Choroid plexus epithelial cell (primary cell): ENCODE data around the gene KIAA0232.
A peak's percentile ranks its signal among the peaks of the same experiment; 100 is the strongest.

Experiments
- DNase-seq: peaks from one replicate; pipeline ENCODE4 v3.0.0-alpha.2; 2010; ENCODE audit warnings: low read depth
- H3K4me3 ChIP-seq: 2 replicates; pipeline ENCODE4 v1.5.1; 2011; ENCODE audit warnings: low read depth, mild to moderate bottlenecking, control low read depth, low read length, moderate library complexity
- TF ChIP-seq, protein P1 (sequence below): conservative IDR thresholded peaks from 2 replicates; pipeline ENCODE4 v1.5.1; 2011; ENCODE audit warnings: low read depth, mild to moderate bottlenecking, control low read depth, inconsistent platforms, low read length, moderate library complexity

KIAA0232 gene, protein sequence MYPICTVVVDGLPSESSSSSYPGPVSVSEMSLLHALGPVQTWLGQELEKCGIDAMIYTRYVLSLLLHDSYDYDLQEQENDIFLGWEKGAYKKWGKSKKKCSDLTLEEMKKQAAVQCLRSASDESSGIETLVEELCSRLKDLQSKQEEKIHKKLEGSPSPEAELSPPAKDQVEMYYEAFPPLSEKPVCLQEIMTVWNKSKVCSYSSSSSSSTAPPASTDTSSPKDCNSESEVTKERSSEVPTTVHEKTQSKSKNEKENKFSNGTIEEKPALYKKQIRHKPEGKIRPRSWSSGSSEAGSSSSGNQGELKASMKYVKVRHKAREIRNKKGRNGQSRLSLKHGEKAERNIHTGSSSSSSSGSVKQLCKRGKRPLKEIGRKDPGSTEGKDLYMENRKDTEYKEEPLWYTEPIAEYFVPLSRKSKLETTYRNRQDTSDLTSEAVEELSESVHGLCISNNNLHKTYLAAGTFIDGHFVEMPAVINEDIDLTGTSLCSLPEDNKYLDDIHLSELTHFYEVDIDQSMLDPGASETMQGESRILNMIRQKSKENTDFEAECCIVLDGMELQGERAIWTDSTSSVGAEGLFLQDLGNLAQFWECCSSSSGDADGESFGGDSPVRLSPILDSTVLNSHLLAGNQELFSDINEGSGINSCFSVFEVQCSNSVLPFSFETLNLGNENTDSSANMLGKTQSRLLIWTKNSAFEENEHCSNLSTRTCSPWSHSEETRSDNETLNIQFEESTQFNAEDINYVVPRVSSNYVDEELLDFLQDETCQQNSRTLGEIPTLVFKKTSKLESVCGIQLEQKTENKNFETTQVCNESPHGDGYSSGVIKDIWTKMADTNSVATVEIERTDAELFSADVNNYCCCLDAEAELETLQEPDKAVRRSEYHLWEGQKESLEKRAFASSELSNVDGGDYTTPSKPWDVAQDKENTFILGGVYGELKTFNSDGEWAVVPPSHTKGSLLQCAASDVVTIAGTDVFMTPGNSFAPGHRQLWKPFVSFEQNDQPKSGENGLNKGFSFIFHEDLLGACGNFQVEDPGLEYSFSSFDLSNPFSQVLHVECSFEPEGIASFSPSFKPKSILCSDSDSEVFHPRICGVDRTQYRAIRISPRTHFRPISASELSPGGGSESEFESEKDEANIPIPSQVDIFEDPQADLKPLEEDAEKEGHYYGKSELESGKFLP (N-terminal part only)

GRCh38 chr4:6782147-6782845 lies at the start of gene KIAA0232:
KIAA0232 (plus strand) TSS chr4:6782727; CDS start chr4:6824454, 41,727 bp downstream.
- peak; percentile 97 for DNase-seq
- TF ChIP-seq, protein P1, sequence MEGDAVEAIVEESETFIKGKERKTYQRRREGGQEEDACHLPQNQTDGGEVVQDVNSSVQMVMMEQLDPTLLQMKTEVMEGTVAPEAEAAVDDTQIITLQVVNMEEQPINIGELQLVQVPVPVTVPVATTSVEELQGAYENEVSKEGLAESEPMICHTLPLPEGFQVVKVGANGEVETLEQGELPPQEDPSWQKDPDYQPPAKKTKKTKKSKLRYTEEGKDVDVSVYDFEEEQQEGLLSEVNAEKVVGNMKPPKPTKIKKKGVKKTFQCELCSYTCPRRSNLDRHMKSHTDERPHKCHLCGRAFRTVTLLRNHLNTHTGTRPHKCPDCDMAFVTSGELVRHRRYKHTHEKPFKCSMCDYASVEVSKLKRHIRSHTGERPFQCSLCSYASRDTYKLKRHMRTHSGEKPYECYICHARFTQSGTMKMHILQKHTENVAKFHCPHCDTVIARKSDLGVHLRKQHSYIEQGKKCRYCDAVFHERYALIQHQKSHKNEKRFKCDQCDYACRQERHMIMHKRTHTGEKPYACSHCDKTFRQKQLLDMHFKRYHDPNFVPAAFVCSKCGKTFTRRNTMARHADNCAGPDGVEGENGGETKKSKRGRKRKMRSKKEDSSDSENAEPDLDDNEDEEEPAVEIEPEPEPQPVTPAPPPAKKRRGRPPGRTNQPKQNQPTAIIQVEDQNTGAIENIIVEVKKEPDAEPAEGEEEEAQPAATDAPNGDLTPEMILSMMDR, result no peak
- H3K4me3 ChIP-seq, result peak within 1 kb of the TSS; percentile 91

- no peak overlapping the region for H3K4me3 ChIP-seq
- DNase-seq, result no peak
- TF ChIP-seq, protein P1, result no peak
Observed at GRCh38 chr4:6733358-6734164, 49.0 kb upstream of the KIAA0232 start.

DNA sequence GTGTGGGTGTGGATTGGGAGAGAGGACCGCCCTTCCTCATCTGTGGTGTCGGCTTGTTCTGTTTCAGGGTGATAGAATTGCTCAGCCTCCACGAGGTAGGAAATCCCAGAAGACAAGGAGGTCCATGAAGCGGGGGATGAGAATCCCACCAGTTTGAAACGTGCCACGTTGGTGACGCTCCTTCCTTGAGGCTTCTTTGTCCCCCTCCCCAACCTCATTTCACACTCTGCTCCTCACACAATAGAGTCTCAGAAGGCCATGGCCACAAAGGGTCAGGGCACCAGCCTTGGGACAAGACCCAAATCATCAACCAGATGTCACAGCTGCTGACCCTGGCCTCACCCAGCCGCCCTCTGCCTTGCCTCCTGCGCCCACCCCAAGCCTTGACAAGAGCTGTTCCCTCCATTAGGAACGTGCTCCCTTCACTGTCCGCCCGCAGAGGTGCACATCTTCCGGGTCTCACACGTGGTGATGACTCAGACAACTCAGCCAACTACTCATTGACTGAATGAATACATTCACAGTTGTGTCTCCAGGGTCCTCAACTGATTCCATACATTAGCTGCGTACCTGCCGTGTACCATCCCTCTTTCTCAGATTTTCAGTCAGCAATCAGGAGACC lies 48.3 kb upstream of the KIAA0232 start:
- no peak overlapping the region for H3K4me3 ChIP-seq
- TF ChIP-seq, protein P1, result no peak
- DNase-seq, result no peak

DNA sequence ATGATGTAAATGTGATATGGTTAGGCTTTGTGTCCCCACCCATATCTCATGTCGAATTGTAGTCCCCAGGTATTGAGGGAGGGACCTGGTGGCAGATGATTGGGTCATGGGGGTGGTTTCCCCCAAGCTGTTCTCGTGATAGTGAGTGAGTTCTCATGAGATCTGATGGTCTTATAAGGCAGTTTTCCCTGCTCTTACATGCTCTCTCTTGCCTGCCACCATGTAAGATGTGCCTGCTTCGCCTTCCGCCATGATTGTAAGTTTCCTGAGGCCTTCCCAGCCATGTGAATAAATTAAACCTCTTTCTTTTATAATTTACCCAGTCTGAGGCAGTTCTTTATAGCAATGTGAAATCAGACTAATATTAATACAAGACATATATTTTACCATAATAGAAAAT lies 42.6 kb upstream of the KIAA0232 start:
- no peak for DNase-seq
- H3K4me3 ChIP-seq, result no peak overlapping the region
- TF ChIP-seq, protein P1, result no peak

DNA sequence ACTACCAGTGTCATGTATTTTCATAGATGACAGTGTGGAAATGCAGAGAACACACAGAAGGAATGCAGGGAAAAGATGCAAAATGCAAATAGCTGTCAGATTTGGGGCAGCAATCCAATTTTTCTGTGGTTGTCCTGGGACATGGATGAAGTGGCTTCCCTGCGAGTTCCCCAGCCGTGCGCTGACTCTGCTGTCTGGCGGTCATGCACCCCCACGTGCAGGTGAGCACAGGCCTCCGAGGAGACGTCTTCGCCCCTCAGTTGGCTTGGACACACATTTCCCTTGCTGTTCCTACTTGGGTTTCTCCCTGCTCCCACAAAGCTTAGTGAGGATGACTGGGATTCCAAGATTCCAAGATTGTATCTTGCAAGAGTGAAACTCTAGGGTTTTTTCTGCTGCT lies 42.2 kb upstream of the KIAA0232 start:
- TF ChIP-seq, protein P1, result no peak
- DNase-seq, result no peak
- no peak overlapping the region for H3K4me3 ChIP-seq
